Hematopoietic multipotent progenitor cell treated with erythropoietin and hydrocortisone succinate and interleukin-3 and kit ligand, for 4 days (in vitro differentiated cells): ENCODE measurements around the gene CAPRIN2.
A peak's percentile ranks its signal among the peaks of the same experiment; 100 is the strongest.

ENCODE experiments used
- DNase-seq: peaks from one replicate; pipeline ENCODE4 v3.0.0-alpha.2; 2015

The CAPRIN2 gene

DNA sequence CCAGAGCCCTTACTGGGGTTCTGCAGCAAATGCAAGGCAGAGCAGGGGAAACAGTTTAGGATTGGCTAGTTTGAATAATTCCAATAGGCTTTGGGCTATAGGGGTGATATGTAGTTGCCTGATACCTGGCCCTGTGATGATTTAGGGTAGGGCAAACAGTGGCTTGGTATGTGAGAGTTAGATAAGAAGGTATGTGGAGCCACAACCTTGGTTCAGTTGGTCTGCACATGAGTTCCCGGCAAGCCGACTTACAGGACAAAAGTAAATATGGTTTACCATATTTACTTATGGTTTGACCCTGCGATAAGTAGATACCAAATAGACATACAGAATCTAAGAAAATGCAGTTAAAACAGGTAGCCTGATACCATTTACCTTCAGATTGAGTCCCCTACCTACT, 8.3 kb upstream of the CAPRIN2 start:
- DNase-seq: peak; percentile 91

DNA sequence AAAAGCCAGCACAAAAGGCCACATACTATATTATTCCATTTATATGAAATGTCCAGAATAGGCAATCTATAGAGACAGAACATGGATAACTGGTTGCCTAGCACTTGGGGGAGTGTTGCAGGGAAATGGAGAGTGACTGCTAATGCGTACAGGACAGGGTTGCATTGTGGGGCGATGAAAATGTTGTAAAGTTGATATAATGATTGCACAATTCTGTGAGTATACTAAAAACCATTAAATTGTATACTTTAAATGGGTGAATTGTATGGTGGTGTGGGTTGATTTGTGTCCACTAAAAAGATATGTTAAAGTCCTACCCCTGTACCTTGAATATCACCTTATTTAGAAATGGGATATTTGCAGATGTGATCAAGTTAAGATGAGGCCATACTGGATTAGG, 7.0 kb upstream of the CAPRIN2 start:
- DNase-seq: no peak

DNA sequence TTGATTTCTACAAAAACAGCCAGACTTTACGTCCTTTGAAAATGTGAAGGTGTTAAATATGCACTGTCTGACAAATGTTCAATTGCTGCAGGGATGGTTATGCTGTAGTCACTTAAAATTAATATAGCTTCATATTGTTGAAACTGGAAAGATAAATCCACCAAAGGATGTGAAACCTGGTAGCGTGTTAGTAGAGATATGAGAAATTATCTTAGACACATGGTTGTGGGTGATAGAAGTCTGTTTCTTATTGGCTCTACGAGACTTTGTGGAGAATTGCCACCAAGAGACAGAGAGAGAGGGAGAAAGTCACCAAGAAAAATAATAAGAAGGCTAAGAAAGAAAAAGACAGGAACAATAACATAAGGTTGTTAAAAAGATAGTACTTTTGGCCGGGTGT, 2.6 kb upstream of the CAPRIN2 start:
- peak; percentile 92 for DNase-seq

DNA sequence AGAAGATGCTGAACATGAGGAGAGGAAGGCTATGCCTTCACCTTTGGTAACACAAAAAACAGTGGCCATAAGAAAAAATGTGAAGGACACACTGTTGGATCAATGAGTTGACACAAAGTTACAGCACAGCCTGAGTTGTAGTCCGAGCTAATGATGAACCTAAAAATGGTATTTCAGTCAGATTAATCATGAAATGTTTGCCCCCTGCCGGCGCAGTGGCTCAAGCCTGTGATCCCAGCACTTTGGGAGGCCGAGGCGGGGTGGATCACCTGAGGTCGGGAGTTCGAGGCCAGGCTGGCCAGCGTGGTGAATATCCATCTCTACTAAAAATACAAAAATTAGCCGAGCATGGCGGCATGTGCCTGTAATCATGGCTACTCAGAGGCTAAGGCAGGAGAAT, 1.3 kb upstream of the CAPRIN2 start:
- no peak for DNase-seq

DNA sequence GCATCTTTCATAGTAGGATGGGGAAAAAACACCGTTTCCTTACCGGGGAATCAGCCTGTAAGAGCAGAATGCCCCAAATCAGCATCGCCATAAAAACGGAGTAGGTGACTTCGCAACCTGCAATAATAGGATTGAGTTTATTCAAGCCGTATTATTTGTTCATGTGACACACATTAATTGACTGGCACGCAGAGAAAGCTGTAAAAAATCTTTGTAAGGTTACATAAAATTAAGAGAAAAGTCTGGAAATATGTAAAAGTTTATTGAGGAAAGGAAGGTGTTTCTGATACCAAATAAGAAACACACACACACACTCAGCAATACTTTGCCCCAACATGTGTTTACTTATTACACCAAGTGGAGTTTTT, 628 bp upstream of the CAPRIN2 start:
- DNase-seq: no peak

DNA sequence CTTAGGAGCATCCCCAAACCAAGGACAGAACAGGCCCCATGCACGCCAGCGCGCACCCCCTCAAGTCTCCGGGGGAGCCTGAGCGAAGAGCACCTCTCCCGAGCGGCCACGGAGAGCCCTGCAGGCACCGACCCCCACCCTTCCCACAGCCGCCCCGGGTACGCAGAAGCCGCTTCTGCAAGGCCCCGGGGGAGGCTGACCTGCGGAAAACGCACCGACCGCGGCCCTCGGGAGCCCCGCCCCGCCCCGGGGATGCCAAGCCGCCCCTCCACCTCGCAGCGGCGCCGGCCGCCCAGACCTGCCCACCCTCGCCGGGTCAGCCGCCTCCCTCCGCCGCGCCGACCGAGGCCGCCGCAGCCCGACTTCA, 385 bp downstream of the CAPRIN2 start:
- DNase-seq: no peak

DNA sequence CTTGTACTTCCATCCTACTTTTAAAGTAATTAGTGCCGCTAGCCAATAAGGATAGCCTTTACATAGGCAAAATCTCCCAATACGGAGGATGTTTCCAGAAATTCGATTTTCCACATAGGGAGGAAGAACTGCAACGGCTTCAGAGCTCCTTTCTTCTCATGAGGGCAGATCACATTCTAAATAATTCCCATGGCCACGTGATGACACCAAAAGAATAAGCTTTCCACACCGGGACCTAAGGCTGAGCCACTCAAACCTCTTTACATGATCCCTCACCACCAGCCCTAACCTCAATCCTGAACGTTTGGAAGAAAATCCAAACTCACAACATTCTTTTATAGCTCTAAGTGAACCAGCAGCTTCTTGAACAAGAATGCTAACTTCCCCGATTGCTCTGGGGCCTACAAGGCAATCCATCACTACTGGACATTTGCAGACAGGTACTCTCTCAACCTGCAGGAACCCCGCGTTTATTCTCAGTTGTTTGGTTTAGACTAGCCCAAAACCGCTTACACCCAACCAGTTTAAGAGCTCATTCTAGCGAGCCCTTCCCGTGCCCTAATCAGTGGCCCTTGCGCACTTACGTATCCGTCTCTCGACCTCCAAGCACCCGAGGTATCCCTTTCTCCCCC, 884 bp downstream of the CAPRIN2 start:
- peak; percentile 9 for DNase-seq

DNA sequence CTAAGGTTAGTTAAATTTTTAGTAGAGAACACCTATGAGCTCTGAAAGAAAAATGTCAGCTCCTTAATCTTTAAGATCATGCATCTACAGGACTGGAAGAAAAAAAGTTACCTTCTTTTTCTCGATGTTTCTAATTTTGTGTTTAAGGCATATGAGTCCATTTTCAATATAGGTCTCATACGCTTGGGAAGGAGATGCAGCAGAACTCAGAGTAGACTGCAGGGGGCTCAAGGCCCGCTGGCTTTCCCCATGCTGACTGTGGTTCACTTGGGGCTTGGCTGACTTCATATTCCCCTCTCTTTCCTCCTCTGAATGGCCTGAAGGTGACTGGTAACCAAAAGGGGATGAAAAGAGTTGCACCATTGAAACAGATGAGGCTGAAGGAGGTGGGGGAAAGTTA, 1.5 kb downstream of the CAPRIN2 start:
- peak; percentile 88 for DNase-seq

DNA sequence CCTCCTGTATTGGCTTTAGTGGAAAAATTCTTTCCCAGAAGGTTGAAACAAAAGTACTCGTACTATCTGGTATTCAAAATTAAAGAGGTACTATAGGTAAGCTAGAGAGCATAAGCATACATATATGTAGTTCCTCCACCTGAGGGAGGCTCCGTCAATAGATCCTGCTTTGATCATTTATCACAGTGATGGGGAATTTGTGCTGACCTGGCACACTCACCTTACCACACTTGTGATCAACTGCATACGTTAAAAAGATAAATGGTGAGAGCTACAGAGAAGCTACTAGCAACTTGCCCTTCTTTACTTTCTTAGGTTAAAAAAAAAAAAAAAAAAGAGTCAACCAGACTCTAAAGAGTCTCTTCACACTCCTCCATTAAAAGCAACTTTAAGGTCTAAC, 2.5 kb downstream of the CAPRIN2 start:
- DNase-seq: no peak

DNA sequence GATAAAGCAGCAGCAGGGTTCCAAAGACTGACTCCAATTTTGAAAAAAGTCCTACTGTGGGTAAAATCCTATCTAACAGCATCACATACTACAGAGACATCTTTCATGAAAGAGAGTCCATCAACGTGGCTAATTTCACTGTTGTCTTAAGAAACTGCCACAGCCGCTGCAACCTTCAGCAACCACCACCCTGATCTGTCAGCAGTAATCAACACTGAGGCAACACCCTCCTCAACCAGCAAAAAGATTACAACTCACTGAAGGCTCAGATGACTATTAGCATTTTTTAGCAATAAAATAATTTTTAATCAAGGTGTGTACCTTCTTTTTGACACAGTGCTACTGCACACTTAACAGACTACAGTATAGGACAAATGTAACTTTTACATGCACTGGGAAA, 6.6 kb downstream of the CAPRIN2 start:
- DNase-seq: peak; percentile 37

DNA sequence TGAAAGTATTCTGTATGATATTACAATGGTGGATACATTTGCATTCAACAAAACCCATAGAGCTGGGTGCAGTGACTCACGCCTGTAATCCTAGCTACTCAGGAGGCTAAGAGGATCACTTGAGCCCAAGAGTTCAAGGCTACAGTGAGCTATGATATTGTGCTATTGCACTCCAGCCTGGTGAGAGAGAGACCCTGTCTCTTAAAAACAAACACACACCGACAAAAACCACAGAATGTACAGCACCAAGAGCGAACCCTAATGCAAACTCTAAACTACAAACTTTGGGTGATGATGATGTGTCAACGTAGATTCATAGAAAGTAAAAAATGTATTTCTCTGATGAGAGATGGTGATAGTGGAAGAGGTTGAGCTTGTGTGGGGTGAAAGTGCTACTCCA, 8.6 kb downstream of the CAPRIN2 start:
- no peak for DNase-seq

DNA sequence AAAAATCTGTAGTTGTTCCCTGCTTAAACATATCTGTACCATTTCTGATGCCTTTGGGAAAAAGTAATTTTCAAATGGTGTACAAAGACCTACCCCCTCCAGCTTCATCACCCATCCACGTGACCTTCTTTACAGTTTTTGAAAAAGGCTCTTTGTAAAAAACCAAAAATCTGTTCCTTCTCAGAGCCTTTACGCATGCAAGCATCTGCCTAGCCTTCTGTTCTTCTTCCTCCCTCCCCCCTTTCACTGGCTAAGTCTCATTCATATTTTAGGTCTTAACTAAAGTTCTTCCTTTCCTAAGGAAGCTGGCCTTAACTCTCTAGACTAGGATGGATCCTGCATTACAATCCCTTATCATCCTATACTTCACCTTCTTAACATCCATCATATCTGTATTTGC, 10.4 kb downstream of the CAPRIN2 start:
- no peak for DNase-seq

DNA sequence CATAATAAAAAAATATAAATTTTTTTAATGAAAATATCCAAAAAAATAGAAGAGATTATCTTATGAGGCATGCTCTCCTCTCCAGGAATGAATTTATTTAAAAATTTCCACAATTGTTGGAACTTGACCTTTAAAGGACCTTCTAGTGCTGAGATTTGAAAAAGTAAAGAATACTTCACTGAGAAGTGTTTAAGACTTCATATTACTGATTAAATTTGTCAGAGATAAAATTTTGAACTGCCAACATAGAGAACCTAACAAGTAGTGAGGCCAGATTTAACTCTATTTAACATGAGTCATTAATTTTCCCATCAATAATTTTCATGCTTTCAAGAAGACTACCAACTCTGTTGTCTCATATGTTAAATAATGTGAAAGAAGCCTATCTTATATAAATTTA, 14.5 kb downstream of the CAPRIN2 start:
- no peak for DNase-seq

DNA sequence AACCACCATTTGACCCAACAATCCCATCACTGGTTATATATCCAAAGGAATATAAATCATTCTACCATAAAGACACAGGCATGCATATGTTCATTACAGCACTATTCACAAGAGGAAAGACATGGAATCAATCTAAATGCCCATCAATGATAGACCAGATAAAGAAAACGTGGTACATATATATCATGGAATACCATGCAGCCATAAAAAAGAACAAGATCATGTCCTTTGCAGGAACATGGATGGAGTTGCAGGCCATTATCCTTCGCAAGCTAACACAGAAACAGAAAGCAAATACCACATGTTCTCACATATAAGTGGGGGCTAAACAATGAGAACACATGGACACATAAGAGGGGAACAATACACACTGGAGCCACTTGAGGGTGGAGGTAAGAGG, 15.7 kb downstream of the CAPRIN2 start:
- no peak for DNase-seq

DNA sequence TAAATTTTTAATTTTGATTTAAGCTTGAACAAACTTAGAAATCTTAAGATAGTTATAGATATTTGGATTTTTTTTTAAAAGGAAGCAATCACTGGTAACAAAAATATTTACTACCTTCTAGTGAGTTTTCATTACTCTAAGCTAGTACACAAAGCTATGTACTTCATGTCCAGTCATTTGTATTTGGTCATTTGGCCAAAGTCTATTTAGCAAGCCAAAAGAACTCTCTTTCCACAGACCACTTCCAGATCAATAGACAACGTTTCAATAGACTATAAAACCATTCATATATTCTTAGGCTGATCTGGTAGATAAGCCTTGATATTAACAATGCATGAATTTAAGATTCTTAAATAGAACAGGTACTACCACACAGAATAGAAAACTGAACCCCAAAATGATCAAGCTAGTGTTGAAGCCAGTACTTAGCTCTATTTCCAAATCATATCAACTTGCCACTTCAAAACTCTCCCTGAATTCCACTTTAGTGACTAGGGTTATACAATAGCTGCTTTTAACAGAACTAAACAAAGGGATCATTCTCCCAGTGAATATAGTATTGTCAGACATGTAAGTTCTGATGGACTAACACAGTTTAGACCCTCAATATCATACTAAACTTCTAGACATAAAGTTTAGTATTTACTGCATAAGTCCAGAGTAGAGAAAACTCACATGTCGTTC, 21.7 kb downstream of the CAPRIN2 start:
- DNase-seq: no peak

DNA sequence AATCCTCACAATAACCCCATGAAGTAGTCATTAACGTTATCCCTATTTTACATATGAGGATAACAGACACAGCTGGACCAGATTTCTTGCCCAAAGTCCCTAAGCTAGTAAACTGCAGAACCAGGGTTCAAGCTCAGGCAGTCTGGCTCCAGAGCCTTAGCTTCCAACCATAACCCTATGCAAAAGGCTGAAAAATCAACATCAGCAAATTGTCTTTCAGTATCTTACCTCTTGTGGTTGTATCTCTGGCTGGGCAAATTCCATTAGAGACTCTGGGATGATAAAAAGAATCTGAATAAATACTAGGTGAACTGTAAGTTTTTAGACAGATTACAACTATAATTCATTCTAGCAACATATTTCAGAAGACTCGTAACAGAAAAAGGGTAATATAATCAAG, 24.7 kb downstream of the CAPRIN2 start:
- DNase-seq: no peak

DNA sequence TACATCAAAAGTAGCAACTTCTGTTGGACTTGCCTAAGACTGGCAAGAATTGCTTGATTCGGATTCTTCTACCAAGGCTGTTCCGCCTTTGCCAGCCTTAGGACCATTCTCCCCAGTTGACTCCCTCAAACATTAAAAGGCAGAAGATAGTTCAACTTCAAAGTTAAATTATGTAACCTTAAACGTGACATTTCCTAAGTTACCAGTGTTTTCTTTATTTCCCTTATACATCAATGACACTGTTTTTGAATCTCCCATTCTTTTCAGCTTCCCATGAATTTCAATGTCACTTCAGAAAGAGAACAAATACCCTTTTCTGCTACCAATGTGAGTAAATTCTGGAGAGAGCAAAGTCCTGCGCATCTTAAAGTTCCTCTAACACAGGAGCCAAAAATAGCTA, 25.2 kb downstream of the CAPRIN2 start:
- DNase-seq: no peak

DNA sequence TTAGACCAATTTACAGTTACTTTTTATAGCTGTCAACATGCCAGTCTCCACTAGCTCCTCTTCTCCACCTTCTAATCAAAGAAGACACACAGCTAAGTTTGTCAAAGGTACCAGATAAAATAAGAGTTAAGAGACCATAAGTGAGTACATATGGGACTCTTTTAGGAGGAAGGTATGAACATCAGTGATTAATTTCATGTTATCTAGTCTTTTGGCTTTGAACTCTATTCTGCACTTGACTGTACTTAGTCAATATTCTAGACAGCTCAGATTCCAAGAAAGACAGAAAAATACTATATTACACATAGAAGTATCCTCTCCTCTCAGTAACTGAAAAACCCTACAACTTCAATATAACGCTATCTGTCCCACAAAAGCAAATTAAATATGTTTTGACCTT, 28.1 kb downstream of the CAPRIN2 start:
- DNase-seq: no peak

DNA sequence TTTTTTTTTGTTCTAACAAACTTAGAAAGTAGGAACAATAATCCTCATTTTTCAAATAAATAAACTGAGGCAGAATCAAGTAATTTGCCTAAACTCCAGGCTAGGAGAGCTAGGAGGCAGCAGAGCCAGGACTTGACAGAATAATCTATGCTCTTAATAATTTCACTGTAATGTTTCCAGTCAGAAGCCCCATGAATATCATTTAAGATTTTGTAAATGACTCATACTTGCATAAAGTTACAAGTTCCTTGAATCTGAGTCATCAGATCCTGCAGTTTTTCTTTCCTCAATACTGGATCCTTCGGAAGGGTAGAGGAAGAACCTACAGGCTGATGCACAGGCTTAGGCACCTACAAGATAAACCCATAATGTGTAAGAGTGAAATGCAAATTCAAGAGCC, 29.0 kb downstream of the CAPRIN2 start:
- no peak for DNase-seq

DNA sequence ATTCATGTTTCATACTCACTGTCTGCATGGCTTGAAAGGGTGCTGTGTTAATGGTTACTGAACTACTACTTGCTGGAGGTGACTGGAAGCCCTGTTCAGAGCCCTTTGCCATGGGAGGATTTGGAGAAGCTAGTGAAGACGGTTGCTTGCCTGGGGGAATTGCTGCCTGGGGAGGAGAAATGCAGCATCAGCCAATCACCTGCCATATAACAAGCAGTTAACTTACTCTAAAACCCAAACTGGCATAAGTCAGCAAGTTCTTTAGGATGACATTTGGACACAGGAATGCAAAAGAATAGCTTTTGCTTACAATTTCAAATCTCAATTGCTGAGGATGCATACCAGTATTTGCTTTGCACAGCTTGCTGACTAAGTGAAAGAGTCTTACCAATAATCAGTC, 35.7 kb downstream of the CAPRIN2 start:
- no peak for DNase-seq

DNA sequence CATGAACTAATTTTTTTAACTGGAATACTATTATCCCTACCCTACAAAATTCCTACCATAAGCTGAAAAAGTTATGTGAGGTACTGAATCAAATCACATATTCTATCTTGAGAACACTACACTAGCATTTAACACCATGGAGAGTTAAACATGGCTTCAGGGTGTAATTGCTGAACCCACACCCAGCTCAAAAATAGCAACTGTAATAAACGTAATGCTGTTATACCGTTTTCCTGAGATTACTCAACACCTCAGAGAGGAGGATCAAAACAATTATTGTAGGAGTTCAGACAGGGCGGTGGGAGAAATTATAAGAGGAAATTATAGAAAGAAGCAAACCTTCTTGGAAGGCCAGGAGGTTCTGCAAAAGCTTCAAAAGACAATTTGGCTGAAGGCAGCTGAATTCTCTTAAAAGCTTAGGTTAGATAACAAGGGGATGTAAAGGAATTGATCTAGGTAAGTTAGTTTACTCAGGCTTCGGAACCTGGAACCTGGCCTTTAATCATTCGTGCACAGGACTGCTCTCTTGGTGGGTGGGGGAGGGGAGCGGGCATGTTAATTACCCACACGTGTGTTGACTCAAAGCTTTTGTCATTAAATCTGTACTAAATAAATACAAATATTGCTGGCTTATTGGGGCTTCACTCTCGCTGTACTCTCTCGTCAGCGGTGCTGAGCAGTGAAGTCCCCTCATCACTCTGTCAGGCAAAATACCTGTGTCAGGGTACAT, 47.0 kb downstream of the CAPRIN2 start:
- DNase-seq: no peak

DNA sequence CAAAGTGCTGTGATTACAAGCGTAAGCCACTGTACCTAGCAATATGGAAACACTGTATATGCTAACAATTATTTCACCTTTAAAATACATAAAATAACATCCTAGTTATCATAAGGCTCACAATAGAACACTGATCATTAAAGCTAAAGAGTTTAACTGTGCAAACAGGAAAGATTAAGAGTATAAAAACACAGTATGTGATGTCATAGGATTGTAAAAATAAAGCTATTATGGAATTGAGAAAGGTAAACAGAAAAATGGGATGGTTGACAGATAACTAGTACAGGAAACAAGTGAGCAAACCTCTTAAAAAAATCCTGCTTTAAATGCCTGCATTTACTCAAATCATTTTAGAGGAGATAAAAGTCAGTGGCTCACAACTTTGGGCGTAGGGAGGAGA, 48.3 kb downstream of the CAPRIN2 start:
- no peak for DNase-seq

DNA sequence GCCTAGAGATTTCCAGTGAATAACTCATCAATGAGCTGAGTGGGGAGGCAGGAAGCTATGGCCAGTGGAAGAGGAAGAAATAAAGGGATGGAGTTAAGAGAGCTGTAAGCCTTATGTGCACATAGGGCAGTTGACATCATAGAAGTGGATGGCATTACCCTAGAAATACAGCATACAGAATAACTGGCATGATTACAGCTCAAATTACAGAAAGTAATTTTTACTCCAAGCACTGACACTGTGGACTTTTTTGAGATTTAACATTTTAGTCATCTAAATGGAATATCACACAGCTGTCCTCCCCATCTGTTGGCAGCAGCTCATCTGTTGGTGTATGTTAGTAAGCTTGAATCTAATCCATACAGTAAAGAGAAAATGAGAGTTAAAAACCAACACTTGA, 53.7 kb downstream of the CAPRIN2 start:
- no peak for DNase-seq

DNA sequence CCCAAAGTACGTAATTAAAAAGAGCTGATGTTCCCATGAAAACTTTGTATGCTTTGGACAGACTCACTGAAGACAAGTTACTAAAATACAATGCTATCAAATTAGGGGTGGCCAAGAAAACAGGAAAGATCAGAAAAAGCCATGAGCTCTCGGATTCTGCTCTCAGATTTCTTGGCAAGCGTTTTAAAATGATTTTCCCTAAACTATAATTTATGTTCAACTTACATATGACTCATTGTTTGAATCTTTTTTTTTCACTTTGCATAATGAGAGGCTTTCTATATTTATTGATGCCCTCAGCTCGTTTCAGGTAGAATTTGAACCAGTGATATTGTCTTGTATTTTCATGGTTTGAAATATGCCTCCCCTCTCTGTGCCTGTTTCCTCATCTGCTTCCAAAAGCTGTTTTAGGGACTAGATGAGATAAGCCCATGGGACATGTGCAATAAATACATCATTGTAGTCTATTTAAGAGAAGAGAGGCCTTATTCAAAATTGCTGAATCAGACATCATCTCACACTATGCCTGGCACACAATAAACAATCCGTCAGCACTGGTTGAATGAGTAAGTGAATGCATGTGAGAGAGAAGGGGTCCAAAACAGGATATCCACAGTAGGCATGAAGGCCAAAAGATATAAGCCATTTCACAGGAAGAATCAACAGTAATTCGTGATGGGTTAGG, 54.4 kb downstream of the CAPRIN2 start:
- DNase-seq: no peak
